PC-3 (cell line): Measurements from ENCODE around the gene PRODH.

ENCODE experiments used
- CTCF ChIP-seq: fragments of 300-600 bp; sonication (generic); conservative IDR thresholded peaks from 2 replicates; pipeline ENCODE4 v1.5.1; 2017; ENCODE audit warnings: antibody characterized with exemption, low read depth, mild to moderate bottlenecking, low read length
- EZH2 ChIP-seq: fragments of 300-600 bp; sonication (generic); IDR thresholded peaks from one replicate; pipeline ENCODE4 v1.6.1; 2017; ENCODE audit warnings: antibody characterized with exemption, mild to moderate bottlenecking, low read length; ENCODE audit not compliant: unreplicated experiment
- EZH2phosphoT487 ChIP-seq: fragments of 300-600 bp; sonication (generic); IDR thresholded peaks from 2 replicates; pipeline ENCODE4 v1.6.1; 2018; ENCODE audit warnings: mild to moderate bottlenecking, antibody characterized with exemption, low read length, borderline replicate concordance

GRCh38 chr22:18966748-18967147 lies 30.7 kb upstream of the PRODH start:
- TF ChIP-seq EZH2phosphoT487 (no peak), CTCF (no peak), EZH2 (no peak)
